ENCODE measurements around the gene C1D.

GRCh38 chr2:68000170-68000825 lies 62.5 kb downstream of the C1D start:
- TF ChIP-seq CTCF (IDR thresholded peaks at IDR 0.05; ENCODE audit: poor library complexity) = no peak
- TF ChIP-seq EZH2 (IDR thresholded peaks at IDR 0.05; ENCODE audit: borderline replicate concordance) = no peak

Measured in hepatocyte (in vitro differentiated cells).